ENCODE measurements around the gene RGS1.

RGS1 gene

GRCh38 chr1:192627901-192628300, 52.3 kb downstream of the RGS1 start:
- no peak for DNase-seq

DNA sequence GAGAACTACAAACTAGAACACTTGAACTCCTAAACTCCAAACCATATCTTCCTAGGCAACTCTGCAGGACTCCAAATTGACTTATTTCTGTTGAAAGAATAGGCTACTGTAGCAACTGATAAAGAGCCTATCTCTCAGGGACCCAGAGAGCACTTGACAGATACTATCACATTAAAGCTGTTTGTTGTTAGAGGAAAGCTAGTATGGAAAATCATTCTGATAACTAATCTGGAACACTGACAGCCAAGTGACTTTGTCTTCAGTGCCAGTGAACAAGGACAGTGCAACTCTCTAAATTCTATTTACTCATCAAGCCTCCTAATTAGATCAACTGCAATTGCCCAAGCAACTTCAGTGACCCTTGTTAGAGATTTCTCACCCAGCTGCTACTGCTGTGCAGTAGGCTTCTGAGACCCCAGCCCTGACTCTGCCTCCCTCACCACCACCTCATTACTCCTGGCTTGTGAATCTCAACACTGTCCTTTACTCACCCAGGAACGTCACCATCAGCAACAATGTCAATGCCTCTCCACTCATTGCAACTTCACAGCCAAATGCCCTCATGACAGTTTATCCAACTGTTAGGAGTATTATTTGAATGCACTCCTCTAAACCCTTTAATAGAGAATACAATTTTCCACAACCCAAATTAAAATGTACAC, 53.0 kb downstream of the RGS1 start:
- DNase-seq, result no peak

DNA sequence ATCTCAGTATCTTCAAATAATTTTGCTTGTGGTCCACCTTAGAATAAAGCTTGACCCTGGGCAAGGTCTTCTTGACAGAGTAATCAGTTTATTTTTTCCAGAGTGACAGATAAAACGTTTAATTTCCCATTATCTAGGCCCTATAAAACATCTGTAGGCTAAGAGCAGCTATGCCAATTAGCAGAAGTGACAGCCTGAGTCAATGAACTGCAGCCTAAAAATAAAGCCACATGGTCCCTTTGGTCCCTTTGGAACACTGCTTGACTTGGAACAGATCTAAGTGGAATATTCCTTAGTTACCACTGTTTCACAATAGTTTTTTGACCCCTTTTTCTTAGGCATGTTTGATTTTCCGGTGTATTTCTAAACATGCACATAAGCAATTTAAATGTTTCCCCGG, 54.0 kb downstream of the RGS1 start:
- DNase-seq, result no peak

Data from CD4-positive, alpha-beta T cell treated with Interleukin-15 for 1 hour (primary cell).